ENCODE data around the gene AGAP2.
"Not testable (repeated sequence)": the region's sequence is repeated elsewhere in the genome, so short reads cannot be mapped to it uniquely, and the experiment has no call there.

Gene AGAP2

DNA sequence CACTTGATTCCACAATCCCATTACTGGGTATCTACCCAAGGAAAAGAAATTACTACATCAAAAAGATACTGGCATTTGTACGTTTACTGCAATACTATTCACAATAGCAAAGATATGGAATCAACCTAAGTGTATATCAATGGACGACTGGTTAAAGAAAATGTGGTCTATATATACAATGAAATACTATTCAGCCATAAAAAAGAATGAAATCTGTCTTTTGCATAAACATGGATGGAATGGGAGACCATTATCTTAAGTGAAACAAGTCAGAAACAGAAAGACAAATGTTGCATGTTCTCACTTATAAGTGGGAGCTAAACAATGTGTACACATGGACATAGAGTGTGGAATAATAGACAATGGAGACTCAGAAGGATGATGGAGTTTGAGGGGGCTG is 49.6 kb downstream of the AGAP2 start:
- no peak overlapping the region for H3K4me3 Mint-ChIP-seq
- H3K9me3 Mint-ChIP-seq, result peaks cover 17% of the 10 kb centered on the region
- TF ChIP-seq, protein P1, sequence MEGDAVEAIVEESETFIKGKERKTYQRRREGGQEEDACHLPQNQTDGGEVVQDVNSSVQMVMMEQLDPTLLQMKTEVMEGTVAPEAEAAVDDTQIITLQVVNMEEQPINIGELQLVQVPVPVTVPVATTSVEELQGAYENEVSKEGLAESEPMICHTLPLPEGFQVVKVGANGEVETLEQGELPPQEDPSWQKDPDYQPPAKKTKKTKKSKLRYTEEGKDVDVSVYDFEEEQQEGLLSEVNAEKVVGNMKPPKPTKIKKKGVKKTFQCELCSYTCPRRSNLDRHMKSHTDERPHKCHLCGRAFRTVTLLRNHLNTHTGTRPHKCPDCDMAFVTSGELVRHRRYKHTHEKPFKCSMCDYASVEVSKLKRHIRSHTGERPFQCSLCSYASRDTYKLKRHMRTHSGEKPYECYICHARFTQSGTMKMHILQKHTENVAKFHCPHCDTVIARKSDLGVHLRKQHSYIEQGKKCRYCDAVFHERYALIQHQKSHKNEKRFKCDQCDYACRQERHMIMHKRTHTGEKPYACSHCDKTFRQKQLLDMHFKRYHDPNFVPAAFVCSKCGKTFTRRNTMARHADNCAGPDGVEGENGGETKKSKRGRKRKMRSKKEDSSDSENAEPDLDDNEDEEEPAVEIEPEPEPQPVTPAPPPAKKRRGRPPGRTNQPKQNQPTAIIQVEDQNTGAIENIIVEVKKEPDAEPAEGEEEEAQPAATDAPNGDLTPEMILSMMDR (IDR thresholded peaks at IDR 0.05; ENCODE audit: unreplicated experiment in 3 of 3), result no peak
- peaks cover 33% of the 10 kb centered on the region for H3K27me3 Mint-ChIP-seq (ENCODE audit: low read depth)
- no peak overlapping the region for H3K27ac Mint-ChIP-seq
- no peaks in the 10 kb centered on the region for H3K4me1 Mint-ChIP-seq
- no peaks in the 10 kb centered on the region for H3K36me3 Mint-ChIP-seq (ENCODE audit: low read depth)

DNA sequence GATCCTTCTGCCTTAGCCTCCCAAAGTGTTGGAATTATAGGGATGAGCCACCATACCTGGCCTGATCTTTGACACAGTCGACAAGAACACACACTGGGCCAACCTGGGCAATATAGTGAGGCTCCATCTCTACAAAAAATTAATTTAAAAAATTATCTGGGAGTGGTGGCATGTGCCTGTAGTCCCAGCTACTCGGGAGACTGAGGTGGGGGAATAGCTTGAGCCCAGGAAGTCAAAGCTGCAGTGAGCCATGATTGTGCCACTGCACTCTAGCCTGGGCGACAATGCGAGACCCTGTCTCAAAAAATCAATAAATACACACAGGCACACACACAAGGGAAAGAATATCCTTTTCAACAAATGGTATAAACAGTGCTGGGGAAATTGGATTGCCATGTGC is 50.7 kb downstream of the AGAP2 start:
- Mint-ChIP-seq H3K27me3 (ENCODE audit: low read depth) (peaks cover 35% of the 10 kb centered on the region), H3K4me3 (no peak overlapping the region), H3K9me3 (peaks cover 16% of the 10 kb centered on the region), H3K36me3 (ENCODE audit: low read depth) (no peaks in the 10 kb centered on the region), H3K4me1 (no peaks in the 10 kb centered on the region), H3K27ac (no peak overlapping the region)
- TF ChIP-seq, protein P1 (IDR thresholded peaks at IDR 0.05; ENCODE audit: unreplicated experiment in 3 of 3), result no peak

DNA sequence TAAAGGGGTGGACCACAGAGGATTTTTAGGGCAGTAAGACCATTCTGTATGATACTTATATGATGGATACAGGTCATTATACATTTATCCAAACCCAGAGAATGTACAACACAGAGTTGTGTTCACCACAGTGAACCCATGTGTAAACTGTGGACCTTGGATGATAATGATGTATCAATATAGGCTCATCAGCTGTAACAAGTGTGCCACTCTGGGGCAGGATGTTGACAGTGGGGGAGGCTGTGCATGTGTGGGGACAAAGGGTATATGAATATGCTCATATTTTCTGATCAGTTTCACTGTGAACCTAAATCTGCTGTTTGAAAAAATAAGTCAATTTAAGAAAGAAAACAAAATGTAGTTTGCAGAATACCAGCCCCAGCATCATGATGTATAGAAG is 58.8 kb downstream of the AGAP2 start:
- Mint-ChIP-seq H3K9me3 (peaks cover 11% of the 10 kb centered on the region), H3K27me3 (ENCODE audit: low read depth) (peaks cover 23% of the 10 kb centered on the region), H3K36me3 (ENCODE audit: low read depth) (no peaks in the 10 kb centered on the region), H3K27ac (no peak overlapping the region), H3K4me3 (no peak overlapping the region), H3K4me1 (no peaks in the 10 kb centered on the region)
- TF ChIP-seq, protein P1 (IDR thresholded peaks at IDR 0.05; ENCODE audit: unreplicated experiment in 3 of 3), result no peak

DNA sequence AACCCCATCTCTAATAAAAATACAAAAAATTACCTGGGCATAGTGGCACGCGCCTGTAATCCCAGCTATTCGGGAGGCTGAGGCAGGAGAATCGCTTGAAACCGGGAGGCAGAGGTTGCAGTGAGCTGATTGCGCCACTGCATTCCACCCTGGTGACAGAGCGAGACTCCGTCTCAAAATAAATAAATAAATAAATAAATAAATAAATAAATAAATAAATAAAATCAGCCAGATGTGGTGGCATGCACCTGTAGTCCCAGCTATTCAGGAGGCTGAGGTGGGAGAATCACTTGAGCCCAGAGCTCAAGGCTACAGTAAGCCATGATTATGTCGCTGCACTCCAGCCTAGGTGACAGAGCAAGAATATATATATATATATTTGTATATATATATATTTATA is 60.6 kb downstream of the AGAP2 start:
- H3K27me3 Mint-ChIP-seq (ENCODE audit: low read depth), result peaks cover 15% of the 10 kb centered on the region
- H3K27ac Mint-ChIP-seq; H3K4me3 Mint-ChIP-seq; H3K4me1 Mint-ChIP-seq; H3K36me3 Mint-ChIP-seq (ENCODE audit: low read depth); H3K9me3 Mint-ChIP-seq: not testable (repeated sequence)

DNA sequence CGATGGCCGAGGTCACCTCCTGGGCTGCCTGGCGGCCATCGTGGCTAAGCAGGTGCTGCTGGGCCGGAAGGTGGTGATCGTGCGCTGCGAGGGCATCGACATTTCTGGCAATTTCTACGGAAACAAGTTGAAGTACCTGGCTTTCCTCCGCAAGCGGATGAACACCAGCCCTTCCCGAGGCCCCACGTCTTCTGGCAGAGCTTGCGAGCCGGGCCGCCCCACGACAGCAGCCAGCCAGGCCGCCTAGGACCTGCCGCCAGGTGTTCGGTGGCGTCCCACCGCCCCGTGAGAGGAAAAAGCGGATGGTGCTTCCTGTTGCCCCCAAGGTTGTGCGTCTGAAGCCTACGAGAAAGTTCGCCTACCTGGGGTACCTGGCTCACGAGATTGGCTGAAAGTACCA is 63.9 kb downstream of the AGAP2 start:
- Mint-ChIP-seq H3K9me3 (peaks cover 6% of the 10 kb centered on the region), H3K27ac (no peak overlapping the region), H3K4me1 (no peaks in the 10 kb centered on the region), H3K36me3 (ENCODE audit: low read depth) (no peaks in the 10 kb centered on the region), H3K4me3 (no peak overlapping the region), H3K27me3 (ENCODE audit: low read depth) (peaks cover 17% of the 10 kb centered on the region)
- TF ChIP-seq, protein P1 (IDR thresholded peaks at IDR 0.05; ENCODE audit: unreplicated experiment in 3 of 3), result no peak
